Stimulated activated CD4-positive, alpha-beta T cell treated with anti-CD3 and anti-CD28 coated beads, TNF-alpha, amount 100 ng/mL, for 24 hours (primary cell): ENCODE data around the gene MRTO4.
"Not testable (repeated sequence)": the region's sequence is repeated elsewhere in the genome, so short reads cannot be mapped to it uniquely, and the experiment has no call there.

Source experiments
- DNase-seq, 3 experiments: peaks; one replicate each; pipeline ENCODE4 v3.0.0-alpha.2; 2020; ENCODE audit warnings: low read depth in 3 of 3

Gene MRTO4

DNA sequence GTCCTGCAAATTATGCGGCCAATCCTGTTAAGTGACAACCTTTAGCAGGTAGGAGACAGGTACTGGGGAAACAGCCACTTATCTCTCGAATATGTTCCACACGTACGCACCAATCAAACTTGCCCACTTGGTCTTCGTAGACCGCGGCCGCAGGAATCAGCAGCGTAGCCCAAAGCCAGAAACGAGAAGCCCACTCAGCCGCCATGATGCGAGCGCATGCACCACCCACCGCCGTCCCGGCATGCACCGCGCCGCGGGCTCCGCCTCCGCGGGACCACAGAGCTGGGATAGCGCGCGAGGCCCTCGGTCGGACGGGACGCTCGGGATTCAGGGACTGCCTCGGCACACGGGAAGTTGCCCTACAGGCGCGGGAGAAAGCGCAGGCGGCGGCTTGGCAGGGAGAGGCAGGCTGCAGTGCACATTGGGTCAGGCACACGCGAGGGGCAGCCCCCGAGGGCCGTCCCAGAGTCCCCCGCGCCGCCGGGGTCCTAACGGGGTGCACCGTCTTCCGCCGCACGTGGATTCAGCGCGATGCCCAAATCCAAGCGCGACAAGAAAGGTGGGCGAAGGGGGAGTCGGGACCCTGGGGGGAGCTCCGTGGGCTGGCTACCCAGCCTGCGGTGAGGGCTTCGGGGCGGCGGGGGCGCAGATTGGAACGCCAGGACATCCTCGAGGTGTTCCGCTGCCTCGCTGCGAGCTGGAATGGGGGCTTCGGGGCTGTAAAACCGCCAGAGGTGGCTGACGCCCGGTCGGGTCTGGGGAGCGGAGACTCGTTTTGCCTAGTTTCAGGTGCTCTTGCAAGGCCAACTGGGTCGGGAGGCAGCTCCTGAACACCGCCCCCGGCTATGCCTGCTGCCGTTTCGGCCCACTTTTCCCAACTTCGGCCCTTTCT lies at the start of gene MRTO4, which contains the start of gene EMC1:
TSS of gene MRTO4 (plus strand) at position 501 of the 892 bp plus-strand sequence. CDS start at position 532, 31 bp downstream.
TSS of gene EMC1 (minus strand) at position 220 of the 892 bp plus-strand sequence. CDS start at position 205, 15 bp downstream.
- peak; percentile 79 to 90 (median 84) for DNase-seq

DNA sequence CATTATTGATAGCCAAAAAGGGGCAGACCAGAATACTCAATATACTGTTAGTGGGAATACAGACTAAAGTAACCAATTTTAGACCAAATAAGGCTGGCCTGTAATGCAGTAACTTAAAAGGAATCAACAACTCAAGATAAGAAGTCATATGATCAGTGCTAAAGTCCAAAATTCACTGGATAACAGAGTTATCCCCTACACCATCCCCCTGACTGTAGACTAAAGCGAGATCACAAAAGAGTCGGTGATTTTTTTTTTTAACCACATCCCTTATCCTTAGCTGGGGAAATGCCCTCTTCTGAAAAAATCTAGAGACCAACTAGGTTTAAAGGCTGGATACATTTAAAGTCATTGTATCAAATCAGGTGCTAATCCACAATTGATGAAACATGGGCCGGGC lies 49.2 kb upstream of the MRTO4 start:
- no peak for DNase-seq

DNA sequence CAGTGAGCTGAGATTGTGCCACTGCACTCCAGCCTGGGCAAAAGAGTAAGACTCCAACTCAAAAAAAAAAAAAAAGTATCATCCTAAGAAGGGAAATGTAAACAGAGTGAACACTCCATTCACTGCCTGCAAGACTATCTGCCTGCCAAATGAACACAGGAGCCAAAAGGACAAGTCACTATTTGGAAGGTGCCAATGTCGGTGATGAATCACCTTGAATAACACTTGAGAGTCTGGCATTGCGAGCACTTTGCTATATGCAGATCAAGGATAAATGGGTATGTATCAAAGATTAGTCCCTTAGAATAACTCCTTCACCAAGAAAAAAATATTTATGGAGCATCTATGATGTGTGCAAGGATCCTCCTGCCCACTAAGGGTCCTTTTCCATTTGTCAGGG lies 48.2 kb upstream of the MRTO4 start:
- DNase-seq, result no peak

DNA sequence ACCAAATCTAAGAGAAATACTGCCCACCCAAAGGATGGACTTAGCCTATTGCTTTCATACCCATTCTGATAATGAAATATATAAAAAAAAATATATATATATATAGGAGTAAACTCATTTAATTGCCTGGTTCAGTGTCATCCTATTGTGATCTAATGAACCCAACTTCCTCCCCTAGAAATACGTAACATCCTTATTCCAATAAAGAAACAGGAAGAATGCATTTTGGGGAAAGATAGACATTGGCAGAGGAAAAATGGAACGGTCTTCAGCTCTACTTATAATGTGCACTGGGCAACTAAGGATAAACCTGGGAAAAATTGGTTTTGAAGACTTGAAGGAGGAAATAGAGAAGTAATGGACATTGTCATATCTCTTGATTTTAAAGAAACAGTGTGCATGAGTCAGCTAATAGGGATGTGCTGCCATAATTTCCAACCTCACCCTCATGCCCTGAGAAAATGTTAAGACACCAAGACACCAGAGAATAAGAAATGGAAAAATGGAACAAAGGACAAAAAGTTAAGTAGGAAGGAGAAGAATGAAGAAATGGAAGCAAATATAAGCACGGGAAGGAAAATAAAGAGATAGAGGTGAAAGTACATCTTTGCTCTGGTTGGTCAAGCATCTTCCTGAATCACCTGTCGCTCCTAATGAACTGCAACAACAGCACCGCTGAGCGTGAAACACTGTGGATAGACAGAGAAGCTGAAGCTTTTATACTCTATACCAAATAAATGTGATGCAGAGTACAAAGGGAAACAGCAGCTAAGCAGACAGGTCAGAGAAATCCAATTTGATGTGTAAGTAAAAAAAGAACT lies 46.9 kb upstream of the MRTO4 start:
- no peak for DNase-seq

DNA sequence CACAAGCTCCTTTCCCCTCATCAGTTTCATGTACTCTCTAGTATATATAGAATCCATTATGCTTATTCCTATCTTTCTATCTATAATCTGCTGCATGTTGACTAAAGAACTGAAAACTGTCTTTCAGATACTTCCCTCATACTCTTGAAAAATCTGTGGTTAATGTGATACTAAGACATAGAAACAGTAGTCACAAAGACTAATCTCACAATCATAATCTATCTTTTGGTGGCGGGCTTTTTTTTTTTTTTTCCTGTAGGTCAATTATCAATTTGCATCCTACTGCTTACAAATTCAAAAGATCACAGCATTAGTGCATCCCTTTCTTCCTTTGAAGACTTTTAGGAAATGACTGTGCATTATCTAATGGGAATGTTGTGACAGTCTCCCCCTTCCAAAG lies 46.2 kb upstream of the MRTO4 start:
- DNase-seq, result no peak

DNA sequence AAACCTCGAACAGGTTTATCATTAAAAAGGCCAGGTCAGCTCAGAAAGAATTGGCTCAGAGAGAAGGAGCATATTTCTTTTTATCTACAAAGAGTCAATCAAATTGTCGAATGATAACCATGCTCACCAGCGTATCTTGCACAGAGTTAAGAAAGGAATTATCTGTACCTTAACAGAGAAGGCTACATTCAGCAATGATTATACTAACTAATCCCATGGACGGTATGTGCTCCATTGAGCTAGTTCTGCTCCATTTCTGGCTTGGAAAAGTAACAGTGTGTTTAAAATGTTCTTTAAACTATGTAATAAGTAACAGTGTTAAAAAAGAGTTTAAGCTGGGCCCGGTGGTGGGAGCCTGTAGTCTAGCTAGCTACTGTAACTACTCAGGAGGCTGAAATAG lies 45.8 kb upstream of the MRTO4 start:
- DNase-seq, result no peak

DNA sequence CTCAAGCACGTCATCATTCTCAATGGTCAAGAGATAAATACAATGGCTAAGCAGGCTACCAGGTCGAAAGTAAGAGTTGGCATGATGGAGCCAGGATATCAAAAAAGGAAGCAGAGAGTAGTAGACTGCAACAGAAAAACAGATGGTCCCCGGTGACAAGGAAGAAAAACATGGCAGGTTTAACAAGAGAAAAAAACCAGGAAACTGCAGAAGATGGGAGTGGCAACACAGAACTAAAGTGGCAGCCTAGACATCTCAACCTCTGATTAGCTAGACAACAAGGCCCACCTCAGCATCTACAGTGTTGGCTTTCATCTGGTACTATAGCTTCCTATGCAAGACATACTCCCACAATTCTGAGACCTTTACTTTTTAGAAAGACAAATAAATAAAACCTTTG lies 44.7 kb upstream of the MRTO4 start:
- DNase-seq, result no peak

DNA sequence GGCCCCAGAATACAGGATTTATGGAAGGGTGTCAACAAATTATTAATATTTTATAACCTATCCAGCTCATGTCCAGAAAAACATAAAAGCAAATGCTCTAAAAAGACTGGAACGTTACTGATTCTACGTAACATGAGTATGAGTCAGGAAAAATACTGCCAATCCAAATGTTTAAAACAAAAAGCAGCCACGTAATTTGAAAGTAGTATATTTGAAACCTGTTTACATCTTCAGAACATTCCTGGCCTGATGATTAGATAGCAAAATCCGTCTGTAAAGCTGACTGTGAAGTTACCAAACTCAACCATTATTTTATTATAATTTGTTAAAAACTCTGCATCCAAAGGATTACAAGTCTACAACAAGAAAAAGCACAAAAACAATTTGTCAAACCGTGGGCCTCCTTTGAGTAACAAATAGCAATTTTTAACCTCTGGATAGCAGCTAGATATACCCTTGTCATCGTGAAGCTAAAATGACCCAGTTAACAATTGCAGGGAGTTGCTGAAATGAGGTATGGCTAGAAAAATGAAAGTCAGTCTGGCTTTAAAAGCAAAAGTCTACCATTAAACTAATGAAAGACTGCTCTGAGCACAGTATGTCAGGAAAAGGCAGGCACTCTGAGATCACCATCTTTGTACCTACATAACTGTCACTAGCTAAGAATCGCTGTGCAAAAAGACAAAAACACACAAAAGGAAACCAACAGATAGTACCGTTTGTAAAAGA lies 42.7 kb upstream of the MRTO4 start:
- no peak for DNase-seq

DNA sequence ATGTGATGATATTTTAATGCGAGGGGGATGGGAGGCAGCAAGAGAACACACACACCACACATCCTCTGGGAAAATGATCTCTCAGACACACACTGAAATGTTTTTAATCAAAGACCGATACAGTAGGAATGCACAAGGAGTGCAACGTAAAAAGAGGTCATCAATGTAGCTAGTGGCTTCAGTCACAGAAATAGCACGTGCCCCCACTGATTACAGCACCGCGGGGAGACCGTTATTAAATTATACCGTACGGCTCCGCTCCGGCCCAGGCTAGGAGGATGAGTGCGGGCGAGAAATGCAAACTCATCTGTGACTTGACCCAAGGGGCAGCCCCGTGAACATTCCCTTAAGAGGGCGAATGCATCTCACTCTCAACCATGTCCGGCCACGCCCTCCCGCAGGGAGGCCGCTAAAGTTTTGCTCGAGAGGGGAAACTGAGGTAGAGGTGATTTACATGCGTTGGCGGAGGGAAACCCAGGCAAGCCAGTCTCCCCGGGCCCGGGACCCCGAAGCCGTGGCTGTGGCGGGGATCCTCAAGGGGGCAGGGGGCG lies 42.1 kb upstream of the MRTO4 start:
- peak; percentile 40 to 73 (median 47) for DNase-seq

DNA sequence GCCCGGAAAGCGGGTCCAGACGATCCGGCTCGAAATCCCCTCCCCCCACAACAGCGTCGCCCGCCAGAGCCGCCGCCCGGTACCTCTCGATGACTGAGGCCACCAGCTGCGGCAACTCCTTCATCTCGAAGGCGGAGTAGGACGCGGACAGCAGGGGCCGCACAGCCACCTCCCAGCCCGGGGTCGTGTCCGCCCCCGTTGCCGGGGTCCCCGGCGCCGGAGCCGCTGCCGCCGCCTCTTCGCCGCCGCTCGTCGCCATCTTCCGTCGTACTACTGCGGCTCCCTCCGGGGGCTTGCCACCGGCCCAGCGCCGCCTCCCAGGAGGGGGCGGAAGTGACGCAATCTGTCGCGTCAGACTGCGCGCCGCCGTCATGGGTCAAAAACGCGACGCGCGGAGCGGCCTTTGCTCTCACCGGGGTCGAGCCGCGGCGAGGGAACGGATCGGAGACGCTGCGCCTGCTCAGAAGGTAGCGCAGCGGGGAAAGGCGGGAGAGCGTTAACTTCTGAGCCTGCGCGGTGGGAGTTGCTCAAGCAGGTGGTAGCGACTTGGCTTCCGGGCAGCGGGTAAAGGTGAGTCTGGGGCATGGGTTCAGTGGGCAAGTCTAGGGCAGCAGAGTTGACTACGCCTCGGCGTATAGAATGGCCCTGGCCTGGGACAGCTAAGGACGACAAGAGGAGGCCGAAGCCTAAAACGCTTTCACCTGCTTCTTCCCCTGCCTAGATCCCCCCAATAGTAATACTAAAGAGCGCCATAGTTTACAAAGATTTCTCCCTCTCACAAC lies 41.4 kb upstream of the MRTO4 start, which contains the start of gene UBR4:
TSS of gene UBR4 (minus strand) at position 277 of the 782 bp plus-strand sequence. CDS start at position 259, 18 bp downstream.
- peak; percentile 96 to 97 (median 97) for DNase-seq

DNA sequence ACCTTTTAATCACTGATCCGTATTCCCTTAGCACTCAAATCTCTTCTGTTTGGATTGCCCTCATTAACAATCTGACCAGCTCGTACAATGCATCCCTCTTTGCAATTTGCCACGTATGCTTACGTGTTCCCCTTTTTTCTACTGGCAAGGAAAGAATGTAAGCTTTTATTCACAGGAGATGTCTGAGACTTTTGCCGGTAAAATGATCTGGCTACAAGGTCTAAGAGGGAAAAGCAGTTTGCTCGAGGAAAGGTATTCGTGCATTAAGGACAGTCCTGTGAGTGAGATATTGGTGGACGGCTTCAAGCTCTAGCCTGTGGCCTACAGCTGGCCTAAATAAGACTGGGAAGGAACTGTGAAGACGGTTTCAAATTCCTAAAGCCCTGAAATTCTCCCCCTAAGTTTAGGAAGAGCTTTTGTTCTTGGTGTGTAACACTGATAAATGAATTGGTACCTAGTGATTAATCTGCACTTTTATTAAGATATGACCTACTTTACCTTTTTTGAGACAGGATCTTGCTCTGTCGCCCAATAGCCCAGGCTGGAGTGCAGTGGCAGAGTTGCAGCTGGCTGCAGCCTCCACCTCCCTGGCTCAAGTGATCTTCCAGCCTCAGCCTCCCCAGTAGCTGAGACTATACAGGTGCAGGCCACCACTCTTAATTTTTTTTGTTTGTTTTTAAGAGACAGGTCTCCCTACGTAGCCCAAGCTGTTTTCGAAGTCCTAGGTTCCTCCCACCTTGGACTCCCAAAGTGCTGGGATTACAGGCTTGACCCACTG lies 40.6 kb upstream of the MRTO4 start:
- no peak for DNase-seq

DNA sequence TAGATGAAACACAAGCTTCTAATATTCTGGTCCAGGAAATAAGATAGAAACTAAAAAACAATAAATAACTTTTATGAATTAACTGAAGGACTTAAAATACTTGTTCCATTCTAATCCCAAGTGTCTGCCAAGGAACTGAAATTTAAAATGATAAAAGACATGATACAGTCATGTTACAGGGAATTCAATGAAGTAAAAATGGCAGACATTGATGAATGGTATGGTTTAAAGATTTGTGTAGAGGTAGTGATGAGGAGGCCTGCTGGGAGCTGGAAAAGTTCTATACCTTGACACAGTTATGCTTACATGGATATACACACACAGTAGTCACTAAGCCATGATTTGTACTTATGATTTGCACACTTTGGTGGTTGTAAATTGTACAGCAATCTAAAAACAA lies 39.4 kb upstream of the MRTO4 start:
- no peak for DNase-seq

DNA sequence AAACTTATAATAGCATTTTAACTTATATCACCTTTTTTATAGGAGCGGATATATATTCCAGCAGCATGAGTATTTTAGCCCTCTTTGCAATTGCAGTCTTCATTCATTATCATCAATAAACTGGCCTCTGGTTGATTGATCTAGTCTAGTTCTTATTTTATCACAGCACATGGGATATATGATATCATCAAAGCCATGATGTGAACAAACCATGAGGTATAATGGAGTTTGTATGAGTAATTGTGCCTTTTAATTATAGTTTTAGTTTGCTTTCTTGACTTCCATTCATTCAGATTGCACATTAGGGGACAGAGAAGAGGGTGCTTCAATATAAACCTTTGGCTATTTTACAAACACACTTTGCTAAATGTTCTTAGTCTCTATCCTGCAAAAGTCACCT lies 38.0 kb upstream of the MRTO4 start:
- no peak for DNase-seq

DNA sequence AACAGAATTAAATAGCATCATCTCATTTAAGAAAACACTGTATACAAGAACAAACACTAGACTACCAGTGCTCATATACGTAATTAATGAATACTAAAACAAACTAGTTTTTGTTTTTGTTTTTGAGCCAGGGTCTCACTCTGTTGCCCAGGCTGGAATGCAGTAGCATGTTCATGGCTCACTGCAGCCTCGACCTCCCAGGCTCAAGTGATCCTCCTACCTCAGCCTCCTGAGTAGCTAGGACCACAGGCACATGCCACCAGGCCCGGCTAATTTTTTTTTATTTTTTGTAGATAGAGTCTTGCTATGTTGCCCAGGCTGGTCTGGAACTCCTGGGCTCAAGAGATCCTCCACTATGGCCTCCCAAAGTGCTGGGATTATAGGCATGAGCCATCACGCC lies 35.0 kb upstream of the MRTO4 start:
- DNase-seq, result not testable (repeated sequence)

DNA sequence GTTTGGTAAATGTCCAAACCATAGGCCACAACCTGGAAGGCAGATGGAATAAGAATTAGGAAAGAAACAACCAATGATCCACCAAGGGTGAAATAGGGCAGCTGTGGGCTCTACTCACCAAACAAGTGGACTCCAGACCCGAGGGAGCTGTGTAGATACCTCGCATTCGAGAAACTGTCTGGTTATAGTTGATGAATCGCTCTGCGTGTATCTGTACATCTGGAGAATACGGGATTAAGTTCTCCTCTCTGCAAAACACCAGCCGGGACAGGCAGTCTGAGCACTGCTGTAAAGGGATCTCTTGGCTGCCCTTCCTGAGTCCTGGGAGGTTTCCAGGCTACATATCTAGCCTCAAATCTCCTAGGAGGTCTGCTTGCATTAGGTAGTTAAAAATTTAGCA lies 32.2 kb upstream of the MRTO4 start:
- no peak for DNase-seq

DNA sequence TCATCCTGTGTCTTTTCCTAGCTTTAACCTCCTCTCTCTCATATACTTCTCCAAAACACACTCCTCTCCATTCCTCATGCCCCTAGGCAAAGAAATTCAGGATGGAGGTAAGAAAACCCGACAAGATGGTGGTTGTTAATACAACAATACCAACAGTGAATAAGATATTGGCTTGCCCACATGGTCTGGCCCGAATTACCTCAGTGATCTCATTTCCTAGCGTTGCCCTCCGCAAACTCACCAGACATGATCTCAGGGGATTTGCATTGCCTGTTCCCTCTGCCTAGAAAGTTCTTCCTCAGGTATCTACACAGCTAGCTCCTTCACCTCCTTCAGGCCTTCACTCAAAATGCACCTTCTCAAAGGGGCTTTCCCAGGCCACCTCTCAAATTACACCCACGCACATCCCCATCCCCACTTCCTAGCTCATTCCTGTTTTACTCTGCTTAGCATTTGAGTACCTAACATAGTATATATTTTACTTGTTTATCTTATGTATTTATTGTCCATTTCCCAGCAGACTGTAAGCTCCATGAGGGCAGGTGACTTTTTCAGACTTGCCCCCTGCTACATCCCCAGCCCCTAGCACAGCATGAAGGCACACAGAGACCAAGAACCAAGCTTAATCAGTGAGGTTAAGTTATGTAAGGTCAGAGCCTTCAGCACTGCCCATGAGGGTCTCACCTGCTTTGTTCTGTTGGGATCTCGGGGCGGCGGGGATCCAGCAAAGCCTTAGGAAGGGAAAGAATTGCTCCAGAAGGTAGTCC lies 31.3 kb upstream of the MRTO4 start:
- no peak for DNase-seq

DNA sequence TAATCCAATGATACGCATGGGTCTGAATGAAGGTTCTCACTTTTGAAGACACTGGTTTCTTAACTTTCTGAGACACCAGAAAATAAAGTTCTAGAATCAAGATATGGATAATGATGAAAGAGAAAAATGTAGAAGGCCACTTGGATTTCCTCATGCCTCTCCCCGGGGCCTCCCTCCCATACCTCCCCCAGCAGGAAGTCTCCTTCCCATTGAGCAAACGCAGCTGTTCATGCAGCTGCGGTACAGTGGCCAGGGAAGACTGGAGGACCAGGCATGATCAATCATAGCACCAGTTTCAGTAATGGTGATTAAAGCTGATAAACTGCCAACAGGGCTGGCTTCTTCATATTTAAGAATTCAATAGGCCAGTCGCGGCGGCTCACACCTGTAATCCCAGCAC lies 30.6 kb upstream of the MRTO4 start:
- DNase-seq, result no peak

DNA sequence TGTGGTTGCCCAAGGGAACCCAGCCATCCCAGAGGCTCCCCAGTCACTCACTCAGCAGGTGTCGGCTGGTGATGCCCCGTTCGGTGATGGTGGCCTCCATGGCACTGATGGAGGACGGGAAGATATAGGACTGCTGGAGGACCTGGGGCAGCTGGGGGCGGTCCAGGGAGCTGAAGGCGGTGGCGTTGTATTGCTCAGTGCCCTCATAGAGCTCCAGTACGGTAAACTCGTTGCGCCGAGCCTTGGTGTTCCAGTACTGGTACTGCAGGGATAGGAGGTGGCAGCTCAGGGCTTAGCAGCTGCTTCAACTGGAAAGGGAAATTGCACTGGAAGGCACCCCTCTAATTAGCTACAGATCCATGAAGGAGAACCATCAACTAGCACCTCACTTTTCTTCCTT lies 29.0 kb upstream of the MRTO4 start:
- DNase-seq, result no peak
